HCT116 (cell line): Measurements from ENCODE around the gene HORMAD2. TPM values are rescaled to one million over a fixed set of nuclear protein-coding genes. Genes with fewer than 3 reads are reported as not detected.

Experiments used
- ATAC-seq: fragments of 200-7000 bp; cut with Tn5 transposase; 2 replicates; pipeline ENCODE4 v1.9.1; 2020; ENCODE audit warnings: mild to moderate bottlenecking, moderate library complexity
- BruUV-seq: library from RNA; stranded (reverse); fragments of 400-500 nt; replicated peaks from 2 replicates; lab custom pipeline; 2021; lab: Mats Ljungman, UMichigan
- CTCF ChIA-PET: fragments of 300-600 bp; sonication (Branson Sonifier 250); formaldehyde crosslinking; loops from one replicate; lab custom pipeline; 2021; ENCODE audit warnings: antibody characterized with exemption; lab: Charles Lee
- POLR2A ChIA-PET: fragments of 300-600, 350-600 bp; sonication (Branson Sonifier 250); formaldehyde crosslinking; loops from one replicate; lab custom pipeline; 2021; ENCODE audit warnings: antibody characterized with exemption; lab: Charles Lee
- RAD21 ChIA-PET, 2 experiments: fragments of 300-600 bp; sonication (Branson Sonifier 250); formaldehyde crosslinking; loops; one replicate each; lab custom pipeline; 2023; ENCODE audit warnings: low total read pairs in 2 of 2; ENCODE audit not compliant: uncharacterized antibody in 2 of 2, unreplicated experiment in 2 of 2, low non-redundant PET in 1 of 2; lab: Charles Lee
- DNase-seq: peaks from one replicate; pipeline ENCODE4 v3.0.0-alpha.2; 2010; ENCODE audit warnings: low read depth, low spot score
- H2AFZ ChIP-seq: fragments of 200-600 bp; shearing (Covaris generic), sonication (generic); 2 replicates; pipeline ENCODE4 v1.6.1; 2017; ENCODE audit warnings: low read depth, mixed run types, mixed read lengths, antibody characterized with exemption, low read length; ENCODE audit not compliant: poor library complexity, severe bottlenecking
- H3K27ac ChIP-seq: 2 replicates; pipeline ENCODE4 v1.5.1; 2012; ENCODE audit warnings: low read depth, low read length
- H3K27me3 ChIP-seq: fragments of 200-600 bp; sonication (generic); 2 replicates; pipeline ENCODE4 v1.6.1; 2016; ENCODE audit warnings: mixed run types, low read length, mixed read lengths; ENCODE audit not compliant: insufficient read depth
- H3K36me3 ChIP-seq, 2 experiments: fragments of 200-500 bp in 1 of 2; fragments of 200-600 bp in 1 of 2; sonication (Bioruptor generic) in 1 of 2; sonication (generic) in 1 of 2; 2 replicates each; pipeline versions ENCODE4 v1.5.1 to v1.6.1; 2014 to 2016; ENCODE audit warnings: low read length in 2 of 2, inconsistent platforms in 1 of 2, mixed read lengths in 1 of 2, mixed run types in 1 of 2; ENCODE audit not compliant: insufficient read depth in 2 of 2, control insufficient read depth in 1 of 2
- H3K4me1 ChIP-seq, 2 experiments: fragments of 200-600 bp in 1 of 2; sonication (generic) in 1 of 2; 2 replicates each; pipeline versions ENCODE4 v1.5.1 to v1.6.1; 2012 to 2017; ENCODE audit warnings: low read length in 2 of 2, inconsistent platforms in 1 of 2, mild to moderate bottlenecking in 1 of 2, mixed read lengths in 1 of 2, mixed run types in 1 of 2, moderate library complexity in 1 of 2; ENCODE audit not compliant: insufficient read depth in 2 of 2, control insufficient read depth in 1 of 2
- H3K4me2 ChIP-seq: fragments of 200-600 bp; sonication (generic); 2 replicates; pipeline ENCODE4 v1.6.1; 2017; ENCODE audit warnings: mixed run types, low read length, mixed read lengths
- H3K4me3 ChIP-seq, 2 experiments: fragments of 200-600 bp in 1 of 2; sonication (generic) in 1 of 2; replicated peaks in 1 of 2; 2 replicates each; pipeline ENCODE4 v1.5.1; 2011 to 2016; ENCODE audit warnings: low read length in 2 of 2, control low read depth in 1 of 2, low read depth in 1 of 2, mild to moderate bottlenecking in 1 of 2, mixed read lengths in 1 of 2, mixed run types in 1 of 2
- H3K79me2 ChIP-seq: fragments of 200-600 bp; sonication (generic); 2 replicates; pipeline ENCODE4 v1.6.1; 2017; ENCODE audit warnings: mild to moderate bottlenecking, mixed run types, low read length, moderate library complexity, mixed read lengths; ENCODE audit not compliant: insufficient read depth
- H3K9ac ChIP-seq: fragments of 200-600 bp; sonication (generic); 2 replicates; pipeline ENCODE4 v1.6.1; 2016; ENCODE audit warnings: low read length, mixed read lengths
- H3K9me2 ChIP-seq: fragments of 200-600 bp; sonication (generic), shearing (Covaris generic); 2 replicates; pipeline ENCODE4 v1.6.1; 2017; ENCODE audit warnings: mixed run types, mild to moderate bottlenecking, moderate library complexity; ENCODE audit not compliant: insufficient read depth
- H3K9me3 ChIP-seq, 2 experiments: fragments of 200-500 bp in 1 of 2; fragments of 200-600 bp in 1 of 2; sonication (Bioruptor generic) in 1 of 2; sonication (generic) in 1 of 2; 2 replicates each; pipeline ENCODE4 v1.6.1; 2014 to 2017; ENCODE audit warnings: low read length in 2 of 2, mixed read lengths in 2 of 2, inconsistent platforms in 1 of 2, low read depth in 1 of 2, mild to moderate bottlenecking in 1 of 2, mixed run types in 1 of 2, moderate library complexity in 1 of 2; ENCODE audit not compliant: control insufficient read depth in 1 of 2, insufficient read depth in 1 of 2
- H4K20me1 ChIP-seq: fragments of 200-600 bp; sonication (generic), shearing (Covaris generic); 2 replicates; pipeline ENCODE4 v1.6.1; 2017; ENCODE audit warnings: mixed run types, mild to moderate bottlenecking, moderate library complexity; ENCODE audit not compliant: insufficient read depth
- RAD21 ChIP-seq: IDR thresholded peaks from 2 replicates; pipeline ENCODE4 v1.6.1; 2012; ENCODE audit warnings: low read depth, mild to moderate bottlenecking
- intact Hi-C: fragments of 100-400 bp; cut with micrococcal nuclease; formaldehyde crosslinking; loops from 2 replicates; pipeline ENCODE4 v1.10.0; 2022
- total RNA-seq: library from RNA; stranded (reverse); gene quantifications from one replicate; pipeline ENCODE4 v1.2.1, GENCODE V29; 2021; ENCODE audit not compliant: unreplicated experiment

HORMAD2 gene
- total RNA-seq, 1 experiment from 2014 or later: not detected

DNA sequence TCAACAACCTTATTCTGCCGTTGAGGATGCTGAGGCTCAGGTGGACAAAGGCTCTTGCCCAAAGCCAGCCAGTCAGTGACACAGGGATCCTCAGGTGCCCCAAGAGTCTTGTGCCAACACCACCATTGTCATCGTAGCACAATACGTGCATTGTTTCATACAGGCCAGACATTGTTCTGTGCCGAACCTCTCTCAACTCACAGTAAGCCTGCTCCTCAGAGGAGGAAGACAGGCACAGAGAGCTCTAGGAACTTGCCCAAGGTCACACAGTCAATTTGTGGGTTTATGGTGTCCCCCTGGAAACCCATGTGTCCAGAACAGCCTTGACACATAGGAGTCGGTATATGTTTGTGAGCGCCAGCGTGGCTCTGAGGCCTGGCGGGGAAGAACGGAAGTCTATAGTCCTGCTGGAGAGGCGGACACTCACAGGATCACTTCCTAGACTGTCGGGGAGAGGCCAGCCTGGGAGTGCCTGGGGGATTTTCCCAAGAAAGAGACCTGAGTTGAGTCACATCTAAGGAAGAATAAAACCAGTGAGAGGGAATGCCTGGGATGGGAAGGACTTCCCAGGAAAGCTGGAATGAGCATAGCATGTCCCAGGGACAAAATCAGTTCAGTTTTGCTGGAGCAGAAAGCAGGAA, 146.0 kb downstream of the HORMAD2 start:
- BruUV-seq: no TSS peak
- Histone ChIP-seq H3K4me3 (no peak overlapping the region), H2AFZ (no peak overlapping the region), H3K36me3 (no peaks in the 10 kb centered on the region), H3K27ac (peak overlapping the region; percentile 92), H4K20me1 (no peaks in the 10 kb centered on the region), H3K4me2 (peak overlapping the region; percentile 55; the same call in 1 of the 2 replicates), H3K9me2 (no peaks in the 10 kb centered on the region), H3K9ac (peak overlapping the region; percentile 24)
- intact Hi-C loops: no loop called here
- POLR2A ChIA-PET: interaction anchor here (1.3 kb wide), 1 partner anchor 18 kb away, joined by 5 read pairs; no protein-coding TSS in a partner anchor
- no peak for TF ChIP-seq RAD21
- TF ChIP-seq, all 23 proteins: peak for 0
- DNase-seq (no peak), ATAC-seq (no peak)
- Histone ChIP-seq H3K9me3 (no peaks in the 10 kb centered on the region; a peak in 1 of 4 replicates), H3K4me1 (peaks cover 47 to 86% of the 10 kb centered on the region in 2 experiments), H3K79me2 (no peaks in the 10 kb centered on the region), H3K27me3 (no peaks in the 10 kb centered on the region)
- RAD21 ChIA-PET: no interaction called here
- CTCF ChIA-PET: interaction anchor here (1.4 kb wide), 1 partner anchor 11 kb away, joined by 3 read pairs; no protein-coding TSS in a partner anchor

Other genes starting within 250 kb of the HORMAD2 start
- 68.6 TPM for gene ASCC2, start 242.2 kb upstream of the HORMAD2 start, total RNA-seq
- 27.0 TPM for gene MTMR3, start 197.3 kb upstream of the HORMAD2 start, total RNA-seq
- 75.4 TPM for gene LIF, start 166.3 kb downstream of the HORMAD2 start, total RNA-seq
- gene OSM, start 186.4 kb downstream of the HORMAD2 start, total RNA-seq: not detected
- 6.5 TPM for gene CASTOR1, start 209.0 kb downstream of the HORMAD2 start, total RNA-seq
- gene TBC1D10A, start 246.5 kb downstream of the HORMAD2 start, total RNA-seq: 18.6 TPM